Measurements from ENCODE around the gene FAM53B.

FAM53B gene

GRCh38 chr10:124728071-124728829 lies 15.9 kb downstream of the FAM53B start:
- DNase-seq, result no peak

- DNase-seq, result no peak
Measured at GRCh38 chr10:124727361-124727960, 16.7 kb downstream of the FAM53B start.

GRCh38 chr10:124725791-124726190 lies 18.4 kb downstream of the FAM53B start:
- no peak for DNase-seq

GRCh38 chr10:124725171-124725631 lies 19.0 kb downstream of the FAM53B start:
- no peak for DNase-seq

DNA sequence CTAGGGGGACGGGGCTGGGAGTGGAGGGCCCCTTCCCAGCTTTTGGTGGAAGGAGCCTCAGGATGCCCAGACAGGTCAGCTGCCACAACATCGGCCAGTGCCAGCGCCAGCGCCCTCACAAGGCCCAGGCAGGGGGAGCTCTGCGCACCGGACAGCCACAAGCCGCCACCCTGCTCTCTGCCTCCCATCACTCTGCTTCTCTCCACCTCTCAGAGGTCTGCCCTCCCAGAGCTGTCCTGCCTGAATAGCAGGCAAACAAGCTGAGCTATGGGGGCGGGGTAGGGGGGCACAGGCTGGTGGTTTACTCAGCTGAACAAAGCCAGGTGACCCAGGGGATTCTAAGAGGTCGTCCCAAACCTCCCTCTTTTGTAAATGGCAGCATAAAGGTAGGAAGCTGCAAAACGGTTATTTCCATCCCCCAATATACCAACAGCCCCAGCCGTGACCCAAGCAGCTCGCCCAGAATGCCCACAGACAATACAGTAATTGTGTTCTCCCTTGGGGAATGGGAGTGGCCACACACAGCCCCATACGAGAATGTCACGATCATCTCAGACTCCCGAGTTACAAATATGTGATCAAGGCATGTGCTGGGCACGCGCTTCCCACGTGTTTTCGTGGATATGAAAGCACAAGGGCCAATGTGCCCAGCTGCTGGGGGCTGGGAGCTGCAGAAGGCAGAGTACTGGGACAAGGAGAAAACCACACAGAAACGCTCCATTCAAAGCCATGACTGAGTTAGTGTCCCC lies 19.7 kb downstream of the FAM53B start:
- DNase-seq, result no peak

DNA sequence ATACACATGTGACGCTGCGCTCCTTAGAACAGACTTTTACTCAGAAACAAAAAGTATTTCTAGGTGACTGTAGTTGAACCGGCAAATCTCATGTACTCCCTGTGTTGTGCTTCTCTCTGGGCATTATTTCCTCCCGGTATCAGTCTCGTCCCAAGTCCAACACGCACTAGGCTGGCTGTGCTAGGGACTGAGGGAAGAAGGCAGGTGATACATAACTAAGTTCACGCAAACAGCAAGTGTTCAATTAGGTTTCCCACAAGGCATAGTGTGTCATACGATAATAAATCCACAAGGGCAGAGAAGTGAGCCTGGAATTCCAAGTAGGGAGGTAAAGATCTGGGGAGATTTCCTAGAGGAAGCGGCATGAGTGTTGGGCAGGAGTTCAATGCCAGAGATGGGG lies 20.4 kb downstream of the FAM53B start:
- DNase-seq, result no peak

DNA sequence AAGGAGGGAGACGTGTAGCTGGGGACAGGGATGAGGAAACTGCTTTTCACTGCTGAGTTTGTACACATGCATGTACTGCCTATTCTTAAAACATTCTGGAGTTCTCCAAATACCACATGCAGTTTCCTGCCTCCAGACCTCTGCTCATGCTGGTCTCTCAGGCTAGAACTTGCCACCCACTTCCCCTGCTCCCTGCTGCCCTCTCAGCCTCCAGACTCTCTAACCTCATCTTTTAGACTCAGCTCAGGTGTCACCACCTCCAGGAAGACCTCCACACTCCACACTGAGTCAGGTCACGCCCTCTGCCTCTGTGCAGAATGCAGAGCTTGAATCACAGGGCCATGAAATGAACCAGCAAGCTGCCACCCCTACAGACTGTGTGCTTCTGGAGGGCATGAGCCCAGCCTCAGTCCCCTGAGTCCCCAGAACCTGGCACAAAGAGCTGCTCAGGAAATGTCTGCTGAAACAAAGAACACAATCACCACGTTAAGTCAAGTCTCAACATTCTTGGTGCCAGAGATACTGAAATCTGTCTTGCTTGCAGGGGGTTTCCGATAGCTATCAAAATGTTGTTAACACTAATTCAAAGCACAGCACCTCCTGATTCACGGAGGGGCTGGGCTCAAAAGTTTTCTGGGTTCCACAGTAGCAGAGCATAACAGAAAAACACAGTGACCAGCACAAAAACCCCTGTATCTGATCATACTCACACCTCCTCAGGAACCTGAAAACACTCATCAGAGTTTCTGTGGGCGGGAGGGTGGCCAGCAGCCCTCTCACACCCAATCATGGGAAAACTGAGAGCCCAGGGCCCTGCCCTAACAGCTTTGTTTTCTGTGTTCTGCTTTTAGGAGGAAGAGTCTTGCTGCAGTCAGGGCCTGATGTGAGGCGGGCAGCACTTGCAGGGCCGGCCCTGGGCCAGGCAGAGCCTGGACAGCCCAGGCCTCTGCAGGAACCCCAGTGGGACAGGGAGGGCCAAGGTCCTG lies 21.1 kb downstream of the FAM53B start:
- peak; percentile 43 for DNase-seq

GRCh38 chr10:124721330-124722045 lies 22.7 kb downstream of the FAM53B start:
- DNase-seq, result no peak

DNA sequence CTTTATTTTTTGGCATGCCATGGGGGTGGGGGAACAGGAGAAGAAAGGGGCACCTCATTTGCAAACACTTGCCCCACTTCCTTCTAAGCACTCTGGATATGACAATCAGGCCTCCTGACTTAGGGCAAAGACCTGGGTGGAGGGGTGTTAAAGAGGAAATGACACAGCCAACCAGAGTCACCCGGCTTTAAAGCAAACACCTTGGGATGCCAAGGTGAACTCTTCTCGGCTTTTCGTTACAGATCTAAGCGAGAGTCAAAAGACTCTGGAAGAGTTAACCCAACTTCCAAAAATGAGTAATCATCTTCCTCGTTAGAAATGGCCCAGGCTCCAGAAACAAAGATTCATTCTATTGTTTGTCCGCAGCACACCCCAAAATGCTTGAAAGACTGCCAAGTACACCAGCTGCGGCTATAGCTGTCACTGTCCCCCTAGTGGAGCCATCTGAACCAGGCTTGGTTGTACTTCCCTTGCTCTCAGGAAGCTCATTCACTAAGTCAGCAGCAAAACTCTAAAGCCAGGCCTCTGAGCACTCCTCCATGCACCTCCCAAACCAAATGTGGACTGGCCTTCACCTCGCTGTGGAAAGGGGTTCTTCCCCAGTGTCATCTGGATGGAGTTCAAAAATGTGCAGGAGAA lies 24.8 kb downstream of the FAM53B start:
- peak; percentile 73 for DNase-seq

DNA sequence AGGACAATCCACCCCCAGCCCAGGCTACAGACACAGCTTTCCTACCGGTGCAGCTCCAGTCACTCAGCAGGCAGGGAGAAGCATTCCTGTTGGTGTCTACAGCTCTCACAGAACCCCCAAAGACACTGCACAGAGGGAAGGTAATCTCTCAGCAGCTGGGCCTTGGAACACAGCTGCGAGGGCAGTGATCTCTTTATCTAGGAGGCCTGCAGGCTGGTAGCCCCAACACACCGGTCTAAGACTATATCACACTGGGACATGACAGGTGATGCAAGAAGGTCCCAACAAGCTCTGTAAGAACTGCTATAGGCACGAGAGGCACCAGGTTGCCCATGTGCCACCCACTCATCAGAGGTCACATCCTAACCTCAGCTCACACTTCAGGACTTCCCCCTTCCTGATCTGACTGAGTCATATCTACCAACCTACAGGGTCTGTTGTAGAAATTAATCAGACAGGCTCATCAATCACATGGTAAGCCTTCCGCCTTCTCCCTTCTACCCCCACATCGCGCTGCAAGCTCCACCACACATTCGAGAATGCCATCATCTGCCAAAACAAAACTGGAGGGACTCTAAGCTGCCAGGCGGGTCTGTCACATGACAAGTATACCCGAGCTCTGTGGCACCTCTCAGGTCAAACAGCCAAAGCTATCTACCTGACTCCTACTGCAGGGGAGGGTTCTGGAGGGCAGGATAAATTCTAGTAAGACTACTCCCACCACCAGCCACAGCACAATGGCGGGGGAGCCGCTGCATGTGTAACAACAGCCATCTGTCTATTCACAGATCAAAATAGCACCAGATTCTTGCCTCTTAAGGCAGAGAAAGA lies 26.1 kb downstream of the FAM53B start:
- DNase-seq, result peak; percentile 78

- no peak for DNase-seq
Measured at GRCh38 chr10:124717041-124717757, 27.0 kb downstream of the FAM53B start.

- DNase-seq, result no peak
Measured at GRCh38 chr10:124716369-124716768, 27.8 kb downstream of the FAM53B start.

- DNase-seq, result no peak
Measured at GRCh38 chr10:124715439-124715838, 28.7 kb downstream of the FAM53B start.

DNA sequence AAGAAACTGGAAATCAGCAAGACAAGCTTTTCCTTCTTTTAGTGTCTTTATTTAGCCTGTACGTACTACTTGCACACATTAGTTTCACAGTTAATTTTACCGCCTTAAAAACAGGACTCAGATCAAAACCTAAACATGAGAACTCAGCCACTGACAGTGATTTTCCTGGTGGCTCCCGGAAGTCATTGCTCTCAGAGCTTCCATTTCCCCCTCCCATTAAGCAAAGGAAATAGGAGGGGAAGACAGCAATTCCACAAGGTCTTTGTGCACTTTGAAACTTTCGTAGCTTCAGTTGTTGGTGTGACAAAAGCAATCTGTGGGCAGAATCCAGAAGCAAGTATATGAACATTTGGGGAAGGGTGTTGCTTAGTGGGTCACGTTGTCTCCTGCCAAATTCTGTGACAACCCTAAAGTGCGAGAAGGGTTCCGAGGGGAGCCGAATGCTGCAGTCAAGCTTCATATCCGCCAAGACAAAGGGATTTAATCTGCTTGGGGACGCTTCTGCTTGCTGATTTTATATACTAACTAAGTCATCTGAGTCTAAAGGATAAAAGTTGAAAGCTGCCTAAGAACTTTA lies 30.4 kb downstream of the FAM53B start:
- no peak for DNase-seq

GRCh38 chr10:124712704-124713407 lies 31.3 kb downstream of the FAM53B start:
- DNase-seq, result no peak

- DNase-seq, result no peak
Measured at GRCh38 chr10:124711145-124711544, 33.0 kb downstream of the FAM53B start.

DNA sequence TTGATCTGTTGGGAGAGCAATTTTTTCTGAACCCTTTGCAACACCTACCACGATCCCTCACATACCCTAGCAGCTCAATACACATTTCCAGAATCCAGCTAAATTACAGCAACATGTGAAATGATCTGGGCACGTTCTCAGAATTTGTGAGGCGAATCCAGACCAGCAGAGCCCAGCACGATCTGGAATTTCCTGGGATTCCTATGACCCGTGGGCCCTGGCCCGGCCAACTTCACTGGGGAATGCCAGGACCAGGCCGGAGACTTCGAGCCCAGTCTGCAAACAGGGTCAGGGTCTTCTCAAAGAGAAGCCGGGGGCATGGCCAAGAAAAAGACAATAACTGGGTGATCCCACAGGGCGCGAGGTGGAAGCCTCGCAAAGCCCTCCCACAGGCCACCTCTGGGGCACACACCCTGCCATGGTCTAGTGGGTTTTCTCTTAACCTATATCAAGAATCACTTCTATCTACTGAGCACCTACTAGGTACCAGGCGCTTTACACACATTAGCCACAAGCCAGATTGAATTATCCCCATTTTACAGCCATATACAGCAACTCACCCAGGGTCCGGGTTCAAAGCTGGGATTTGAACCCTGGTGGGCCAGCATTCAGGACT lies 33.8 kb downstream of the FAM53B start:
- no peak for DNase-seq

DNA sequence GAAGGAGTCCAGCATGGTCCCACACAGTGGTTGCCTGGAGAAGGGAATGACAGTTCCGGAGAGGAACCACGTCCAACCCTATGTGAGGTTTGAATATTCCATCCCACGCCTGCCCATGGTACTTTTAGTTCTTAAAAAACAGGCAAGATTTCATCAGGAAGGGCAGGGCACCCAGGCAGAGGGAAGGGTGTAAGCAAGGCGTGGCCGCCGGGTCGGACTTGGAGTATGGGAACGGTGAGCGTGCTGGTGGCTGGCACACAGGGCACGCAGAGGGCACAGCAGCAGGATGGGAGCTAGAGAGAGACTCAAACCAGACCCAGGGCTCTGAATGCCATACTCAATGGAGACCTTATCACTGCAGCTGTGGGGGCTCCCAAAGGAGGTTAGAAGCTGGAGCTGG lies 34.3 kb downstream of the FAM53B start:
- DNase-seq, result no peak

Data from effector CD4-positive, alpha-beta T cell (primary cell).